A204.1 (cell line): ENCODE measurements around the gene PLAGL2.
"Not testable (repeated sequence)": the region's sequence is repeated elsewhere in the genome, so short reads cannot be mapped to it uniquely, and the experiment has no call there.

Experiments used
- FAIRE-seq: peaks from 2 replicates; lab custom pipeline; 2012; peaks lifted over from hg19 to GRCh38; lab: Jason Lieb, UNC

PLAGL2 gene

DNA sequence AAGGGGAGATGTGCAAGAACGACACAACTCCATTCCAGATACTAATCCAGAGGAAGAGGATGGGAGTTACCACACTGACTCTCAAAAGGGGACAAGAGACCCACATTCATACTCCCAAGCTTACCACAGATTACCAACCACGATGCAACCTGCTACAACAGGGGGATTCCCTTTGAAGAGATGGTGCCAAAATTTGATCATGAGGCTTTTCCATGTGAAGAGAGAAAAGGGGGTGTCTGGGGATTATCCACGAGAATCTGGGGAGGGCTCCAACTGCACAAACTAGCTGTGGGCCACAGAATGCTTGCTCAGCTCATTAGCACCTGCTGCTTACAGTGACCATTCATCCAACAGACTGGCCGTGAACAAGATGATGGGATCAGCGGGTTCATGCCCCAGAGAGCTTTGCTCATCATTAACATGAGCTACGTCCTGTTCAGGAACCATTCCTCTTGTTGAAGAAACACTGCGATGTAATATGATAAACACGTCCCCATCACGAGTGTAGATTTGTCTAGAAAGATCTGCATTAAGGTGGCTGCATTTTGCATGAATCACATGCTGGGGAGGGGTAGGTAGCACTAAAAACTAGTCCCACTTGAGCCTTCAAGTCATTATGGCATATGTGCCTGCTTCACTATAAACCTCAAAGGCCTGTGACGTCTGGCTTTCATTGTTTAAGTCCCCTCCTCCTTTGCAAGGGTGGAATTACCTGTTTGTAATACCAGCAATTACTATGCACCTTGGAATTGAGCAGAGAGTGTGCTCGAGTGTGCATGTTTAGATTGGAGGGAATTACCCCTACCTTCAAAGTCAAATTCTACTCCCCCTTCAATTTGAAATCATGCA lies 4.0 kb downstream of the PLAGL2 start:
- FAIRE-seq = no peak

DNA sequence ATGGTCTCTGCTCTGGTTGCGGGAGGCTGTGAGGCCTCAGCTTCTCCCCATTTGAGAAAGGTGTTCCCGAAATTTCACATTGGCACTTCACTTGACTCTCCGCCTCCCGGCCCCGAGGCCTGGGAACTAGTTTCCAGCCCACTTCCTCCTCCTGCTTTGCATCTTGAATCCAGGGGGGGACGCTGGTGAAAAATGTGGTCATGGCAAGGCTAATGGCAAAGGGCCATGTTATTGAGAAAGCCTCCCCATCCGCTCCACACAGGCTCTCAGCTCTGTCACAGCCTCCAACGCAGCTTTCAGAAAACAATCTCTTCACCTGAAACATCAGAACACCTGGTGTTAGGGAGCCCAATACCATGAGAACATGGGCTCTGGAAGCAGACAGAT lies 5.6 kb downstream of the PLAGL2 start:
- no peak for FAIRE-seq

DNA sequence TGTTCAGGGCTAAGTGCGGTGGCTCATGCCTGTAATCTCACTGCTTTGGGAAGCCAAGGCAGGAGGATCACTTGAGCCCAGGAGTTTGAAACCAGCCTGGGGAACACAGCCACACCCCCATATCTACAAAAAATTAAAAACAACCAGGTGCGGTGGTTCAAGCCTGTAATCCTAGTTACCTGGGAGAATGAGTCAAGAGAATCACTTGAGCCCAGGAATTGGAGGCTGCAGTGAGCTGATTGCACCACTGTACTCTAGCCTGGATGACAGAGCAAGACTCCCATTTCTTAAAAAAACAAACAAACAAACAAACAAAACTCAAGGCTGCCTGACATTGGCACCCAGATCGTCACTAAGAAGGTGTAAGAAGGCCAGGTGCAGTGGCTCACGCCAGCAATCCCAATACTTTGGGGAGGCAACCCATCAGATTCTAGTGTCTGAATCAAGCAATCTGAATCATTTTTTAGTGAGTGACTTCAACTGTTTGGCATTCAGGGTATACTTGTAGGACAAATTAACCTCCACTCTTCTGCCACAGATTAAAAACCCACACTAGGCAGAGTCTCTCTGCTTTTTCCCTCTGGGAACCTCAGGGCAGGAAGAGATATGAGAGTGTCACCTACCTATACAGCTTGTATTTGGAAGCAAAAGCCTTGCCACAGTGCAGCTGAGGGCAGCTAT lies 6.1 kb downstream of the PLAGL2 start:
- FAIRE-seq = no peak

DNA sequence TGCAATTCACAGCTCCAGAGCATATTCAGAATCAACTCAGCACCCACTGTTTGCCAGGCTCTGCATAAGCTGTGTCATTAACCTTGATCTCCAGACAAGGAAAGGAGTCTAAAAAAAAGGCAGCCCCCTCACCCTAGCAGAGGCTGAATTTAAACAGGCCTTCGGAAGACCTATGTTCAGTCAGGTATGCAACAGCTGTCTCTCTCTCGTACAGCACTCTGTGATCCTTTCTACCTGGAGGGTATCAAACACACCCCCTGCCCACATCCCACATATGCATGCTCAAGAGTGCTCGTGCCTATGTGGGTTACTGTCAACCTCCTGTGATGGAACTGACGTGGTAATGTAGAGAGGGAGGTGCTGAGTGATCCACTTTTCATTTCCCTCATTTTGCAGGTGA lies 8.5 kb downstream of the PLAGL2 start:
- FAIRE-seq = no peak

DNA sequence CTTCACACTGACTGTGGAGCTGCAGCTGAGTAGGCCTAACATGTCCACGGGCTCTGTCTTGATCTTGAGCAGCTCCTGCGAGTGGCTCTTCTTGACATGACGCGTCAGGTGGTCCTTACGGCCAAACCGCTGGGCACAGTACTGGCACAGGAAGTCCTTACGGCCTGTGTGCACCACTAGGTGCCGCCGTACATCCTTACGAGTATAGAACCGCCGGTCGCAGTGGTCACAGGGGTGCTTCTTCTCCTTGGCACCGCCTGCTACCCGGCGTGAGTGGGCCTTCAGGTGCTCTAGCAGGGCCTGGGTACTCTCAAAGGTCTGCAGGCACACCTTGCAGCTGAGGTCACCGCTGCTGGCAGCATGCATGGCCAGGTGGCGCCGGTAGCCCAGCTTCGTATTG lies 10.4 kb downstream of the PLAGL2 start:
- not testable (repeated sequence) for FAIRE-seq

DNA sequence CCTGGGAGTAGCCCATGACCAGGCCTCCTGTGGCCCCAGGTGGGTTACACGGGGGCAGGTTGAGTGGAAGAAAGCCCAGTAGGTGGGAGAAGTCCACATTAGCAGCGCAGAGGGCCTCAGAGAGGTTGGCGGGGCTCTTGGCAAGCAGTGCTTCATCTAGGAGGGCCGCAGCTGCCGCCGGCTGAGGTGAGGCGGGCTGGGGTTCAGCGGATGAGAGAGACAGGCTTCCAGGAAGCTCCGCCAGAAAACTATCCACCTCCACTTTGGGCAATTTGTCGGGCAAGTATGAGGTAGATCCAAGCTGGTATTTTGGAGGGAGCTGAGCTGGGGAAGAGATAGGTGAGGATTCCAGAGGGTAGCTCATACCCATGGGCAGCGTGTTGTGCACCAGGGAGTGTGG lies 10.9 kb downstream of the PLAGL2 start:
- not testable (repeated sequence) for FAIRE-seq

DNA sequence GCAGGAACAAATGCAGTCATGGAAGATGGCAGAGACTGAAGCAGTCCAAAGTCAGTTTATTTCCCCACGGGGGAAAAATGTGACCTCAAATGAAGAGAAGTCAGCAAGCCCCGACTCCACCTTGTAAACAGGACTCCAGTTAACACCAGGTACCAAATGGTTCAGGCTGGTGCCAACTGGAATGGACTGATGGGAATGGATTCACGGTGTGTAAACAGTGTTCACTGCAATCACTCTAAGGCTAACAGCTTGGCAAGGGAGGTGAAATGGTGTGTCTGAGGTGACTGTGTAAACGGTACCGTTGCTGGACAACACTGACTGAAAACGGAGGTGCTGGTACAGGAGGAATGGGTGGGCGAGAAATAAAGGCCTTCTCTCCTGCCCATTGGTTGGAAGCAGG lies 12.0 kb downstream of the PLAGL2 start:
- no peak for FAIRE-seq

DNA sequence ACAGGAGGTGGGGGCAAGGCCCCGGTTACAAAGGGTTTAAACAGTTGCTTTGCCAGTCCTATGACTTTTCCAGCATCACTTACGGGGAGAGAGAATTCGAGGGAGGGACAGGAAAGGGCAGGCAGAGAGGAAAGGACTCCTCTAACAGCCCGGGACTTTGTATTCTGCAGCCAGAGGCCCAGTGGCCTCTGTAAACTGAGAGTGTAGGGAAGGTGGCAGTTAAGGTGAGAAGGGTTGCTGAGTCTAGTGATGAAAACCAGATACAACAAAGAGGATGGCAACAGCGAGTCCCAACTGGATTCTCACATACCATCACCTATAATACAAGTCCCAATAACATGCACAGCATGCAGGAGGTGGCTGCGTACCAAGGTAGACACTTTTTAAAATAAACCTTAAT lies 13.5 kb downstream of the PLAGL2 start:
- no peak for FAIRE-seq

DNA sequence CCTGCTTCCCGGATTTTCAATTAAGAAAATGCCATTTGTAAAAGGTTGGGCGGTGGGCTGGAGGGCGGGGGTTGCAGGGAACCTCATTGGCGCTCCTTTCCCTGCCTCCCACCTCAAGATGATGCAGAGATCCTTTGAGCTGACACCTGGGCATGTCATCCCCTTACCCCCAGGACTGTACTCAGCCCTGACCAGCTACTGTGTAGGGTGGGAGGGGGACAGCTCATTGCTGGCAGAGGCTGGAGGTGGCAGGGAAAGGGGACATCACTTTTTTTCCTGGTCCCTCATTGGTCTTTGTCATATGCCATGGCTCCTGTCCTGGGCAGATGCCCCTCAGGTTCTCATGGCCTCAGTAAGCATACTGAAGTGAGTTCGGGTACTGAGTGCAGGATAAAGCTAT lies 14.2 kb downstream of the PLAGL2 start:
- not testable (repeated sequence) for FAIRE-seq

DNA sequence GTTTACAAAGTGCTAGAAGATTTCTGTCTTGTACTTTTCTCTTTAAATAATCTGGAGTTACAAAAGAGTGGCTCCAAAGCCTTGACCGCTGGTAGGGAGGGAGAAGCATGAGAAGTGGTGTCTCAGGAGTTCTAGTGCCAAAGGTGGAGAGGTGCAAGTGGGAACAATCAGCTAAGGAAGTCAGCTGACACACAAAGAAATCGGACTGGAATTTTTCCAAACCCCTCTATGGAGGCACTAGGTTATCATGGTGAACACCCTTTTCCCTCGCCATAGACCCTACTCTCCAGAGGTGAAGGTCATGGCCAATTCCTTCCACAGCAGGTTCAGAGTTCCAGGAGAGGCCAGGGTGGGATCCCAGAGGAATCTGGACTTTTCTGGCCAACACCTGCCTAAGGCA lies 14.8 kb downstream of the PLAGL2 start:
- no peak for FAIRE-seq

DNA sequence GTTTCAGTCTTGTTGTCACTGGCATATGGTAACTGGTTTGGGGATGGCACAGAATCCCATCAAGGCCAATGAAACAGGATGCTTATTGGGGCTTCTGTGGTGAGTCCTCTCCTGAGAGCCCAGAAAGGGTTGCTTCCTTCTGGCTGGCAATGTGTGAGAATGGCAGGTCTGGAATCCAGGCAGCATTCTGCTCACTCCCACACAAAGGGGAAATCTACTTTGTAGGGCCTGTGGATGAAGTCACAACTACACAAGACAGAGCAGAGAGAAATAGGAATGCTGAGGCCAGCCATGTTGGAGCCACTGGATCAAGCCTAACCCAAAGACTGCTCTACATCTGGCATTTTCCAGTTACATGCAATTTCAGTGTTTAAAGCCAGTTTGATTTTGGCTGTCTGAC lies 15.7 kb downstream of the PLAGL2 start:
- no peak for FAIRE-seq

DNA sequence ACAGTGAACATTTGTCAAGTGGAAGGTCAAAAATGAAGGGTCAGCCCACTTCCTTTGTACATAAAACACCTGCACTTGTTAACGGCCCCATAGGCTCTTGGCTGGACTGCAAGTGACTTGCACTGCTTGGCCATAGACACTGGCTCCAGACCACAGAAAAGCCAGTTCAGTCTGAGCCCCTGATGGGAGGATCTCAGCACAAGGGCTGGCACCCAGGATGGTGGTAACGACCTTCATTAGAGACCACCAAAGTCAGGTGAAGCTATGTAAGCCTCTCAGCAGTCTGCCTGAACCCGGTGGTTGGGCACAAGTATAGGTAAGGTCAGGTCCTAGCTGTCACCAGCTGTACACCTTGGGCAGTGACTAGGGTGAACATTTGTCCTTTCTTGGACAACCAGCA lies 16.1 kb downstream of the PLAGL2 start:
- no peak for FAIRE-seq

DNA sequence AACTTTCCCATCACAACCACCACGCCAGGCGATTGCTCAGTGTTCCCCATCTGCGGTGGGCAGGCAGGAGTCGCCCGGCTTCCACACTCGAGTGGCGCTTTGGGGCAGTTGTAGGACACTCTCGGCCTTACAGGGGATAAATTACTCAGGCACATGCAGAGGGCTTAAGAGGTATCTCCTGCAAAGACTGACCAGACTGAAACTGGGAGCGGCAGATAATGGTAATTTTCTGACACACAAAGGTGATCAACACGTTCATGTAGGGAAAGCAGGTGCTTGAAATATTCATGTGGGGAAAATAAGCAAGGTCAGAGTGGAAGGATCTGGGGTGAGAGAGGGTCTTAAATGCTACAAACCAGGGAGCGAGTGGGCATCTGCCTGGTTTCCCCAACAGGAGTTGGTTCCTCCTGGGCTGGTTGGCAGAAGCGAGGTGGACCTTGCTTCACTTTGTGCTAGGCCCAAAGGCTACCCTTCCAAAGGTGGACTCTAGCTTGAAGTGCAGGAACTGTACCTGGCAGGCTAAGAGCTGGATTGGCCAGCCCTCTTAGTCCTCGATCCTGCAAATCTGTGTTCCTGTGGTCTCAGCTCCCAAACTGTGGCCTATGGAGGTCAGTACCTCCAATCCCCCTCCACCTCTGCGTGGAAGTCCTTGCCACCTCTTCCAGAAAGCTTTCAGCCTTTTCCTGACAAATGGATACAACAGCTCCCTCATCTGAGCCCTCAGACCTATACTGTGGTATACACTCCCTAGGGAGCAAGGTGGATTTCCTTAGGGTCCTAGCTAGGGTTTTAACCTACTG lies 16.7 kb downstream of the PLAGL2 start:
- no peak for FAIRE-seq

DNA sequence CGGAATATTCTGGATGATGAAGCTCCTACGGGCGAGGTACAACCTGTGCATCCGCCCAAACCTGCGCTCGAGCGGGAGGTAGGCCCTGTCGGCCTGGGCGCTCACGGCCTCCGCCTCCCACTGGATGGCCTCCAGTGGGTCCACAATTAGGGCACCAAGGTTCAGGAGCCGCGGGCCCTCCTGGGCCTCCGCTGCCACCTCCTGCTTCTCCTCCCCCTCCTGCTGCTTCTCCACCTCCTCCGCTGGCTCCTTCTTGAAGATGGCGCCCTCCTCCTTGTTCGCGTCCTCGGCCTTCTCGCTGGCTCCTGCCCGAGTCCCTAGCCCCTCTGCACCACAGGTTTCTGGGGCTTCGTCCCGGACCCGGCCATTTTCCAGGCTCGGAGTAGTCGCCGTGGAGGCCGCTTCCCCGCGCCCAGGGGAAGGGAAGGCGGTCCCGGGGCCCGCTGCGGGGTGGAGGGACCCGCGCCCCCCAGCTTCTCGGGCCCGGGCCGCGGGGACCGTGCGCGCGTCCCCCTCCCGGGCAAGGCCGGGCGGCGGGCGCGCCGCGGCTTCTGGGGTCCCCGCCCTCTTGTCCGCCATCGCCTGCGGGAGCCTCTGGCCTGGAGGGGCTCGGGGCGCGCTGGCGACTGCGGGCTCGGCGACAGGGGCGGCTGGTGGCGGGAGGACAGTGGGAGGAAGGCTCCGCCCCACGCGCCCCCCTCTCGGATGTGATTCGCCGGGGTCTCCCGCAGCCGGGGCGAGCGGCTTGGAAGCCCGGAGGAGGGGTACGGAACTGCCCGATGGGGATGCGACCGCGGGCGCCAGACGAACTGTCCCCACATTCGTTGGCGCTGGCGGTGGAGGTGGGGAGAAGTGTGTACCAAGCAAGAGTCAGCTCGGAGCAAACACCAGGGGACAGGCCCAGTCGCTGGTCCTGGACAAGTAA lies 17.6 kb downstream of the PLAGL2 start:
- FAIRE-seq = no peak

DNA sequence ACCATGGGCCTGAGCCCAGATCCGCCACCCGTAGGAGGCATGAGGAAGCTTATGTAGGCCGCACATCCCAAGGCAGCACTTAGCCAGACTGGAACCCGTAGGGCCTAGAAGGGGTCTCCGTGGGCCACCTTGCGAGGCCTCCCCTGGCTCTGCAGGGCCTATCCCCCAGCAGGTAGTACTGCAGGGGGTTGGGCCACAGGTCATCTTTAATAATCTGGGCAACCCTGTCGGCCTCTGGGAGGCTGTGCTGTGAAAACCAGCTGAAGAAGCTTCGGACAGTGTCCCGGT lies 18.5 kb downstream of the PLAGL2 start:
- no peak for FAIRE-seq

DNA sequence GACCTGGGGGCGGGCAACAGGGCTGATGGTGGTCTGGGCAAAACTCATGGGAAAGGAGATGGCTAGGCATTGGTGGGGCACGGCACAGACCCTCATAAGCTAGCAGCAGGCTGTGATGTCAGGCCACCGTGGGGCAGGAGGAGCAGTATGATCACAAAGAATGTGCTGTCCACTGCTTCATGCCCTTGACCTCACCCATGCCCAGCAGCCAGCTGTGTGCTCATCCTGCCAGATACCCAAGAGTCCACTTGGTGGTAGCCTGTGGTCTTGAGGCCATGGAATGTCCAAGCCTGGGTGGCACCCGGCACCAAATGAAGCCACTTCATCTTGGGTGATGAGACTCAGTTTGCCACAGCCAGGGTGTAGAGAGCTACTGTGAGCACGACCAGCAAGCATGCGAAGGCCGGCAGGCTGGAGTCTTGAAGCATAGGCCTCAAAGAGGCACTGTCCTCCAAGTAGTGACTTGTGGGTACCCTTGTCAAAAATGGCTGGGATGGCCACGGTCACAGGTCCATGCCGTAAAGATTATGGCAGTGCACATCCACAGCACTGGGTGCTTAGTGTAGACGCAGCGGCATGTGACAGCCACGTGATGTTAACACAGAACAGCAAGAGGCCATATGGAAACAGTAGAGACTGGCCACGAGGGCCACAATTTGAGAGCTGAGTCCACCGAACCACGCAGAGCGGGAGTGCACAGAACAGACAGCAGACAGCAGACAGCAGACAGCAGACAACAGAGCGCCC lies 19.0 kb downstream of the PLAGL2 start:
- FAIRE-seq = no peak

DNA sequence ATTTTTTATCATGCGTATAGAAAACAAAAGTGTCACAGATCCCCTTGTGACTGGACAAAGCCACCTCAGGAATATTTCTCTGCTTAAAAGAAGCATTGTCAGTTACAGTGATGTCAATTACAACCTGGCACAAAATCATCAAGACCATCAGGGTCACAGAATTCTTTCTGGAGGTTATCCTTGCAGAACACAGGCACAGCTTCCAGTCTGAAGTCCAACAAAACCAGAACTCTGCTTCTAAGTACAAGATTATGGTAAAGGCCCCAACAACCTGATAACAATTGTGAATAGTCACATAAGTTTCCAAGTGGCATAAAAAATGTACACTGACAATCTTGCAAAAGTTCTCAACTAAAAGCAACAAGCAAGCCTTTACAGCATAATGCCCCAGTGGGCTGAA lies 21.0 kb downstream of the PLAGL2 start:
- no peak for FAIRE-seq

DNA sequence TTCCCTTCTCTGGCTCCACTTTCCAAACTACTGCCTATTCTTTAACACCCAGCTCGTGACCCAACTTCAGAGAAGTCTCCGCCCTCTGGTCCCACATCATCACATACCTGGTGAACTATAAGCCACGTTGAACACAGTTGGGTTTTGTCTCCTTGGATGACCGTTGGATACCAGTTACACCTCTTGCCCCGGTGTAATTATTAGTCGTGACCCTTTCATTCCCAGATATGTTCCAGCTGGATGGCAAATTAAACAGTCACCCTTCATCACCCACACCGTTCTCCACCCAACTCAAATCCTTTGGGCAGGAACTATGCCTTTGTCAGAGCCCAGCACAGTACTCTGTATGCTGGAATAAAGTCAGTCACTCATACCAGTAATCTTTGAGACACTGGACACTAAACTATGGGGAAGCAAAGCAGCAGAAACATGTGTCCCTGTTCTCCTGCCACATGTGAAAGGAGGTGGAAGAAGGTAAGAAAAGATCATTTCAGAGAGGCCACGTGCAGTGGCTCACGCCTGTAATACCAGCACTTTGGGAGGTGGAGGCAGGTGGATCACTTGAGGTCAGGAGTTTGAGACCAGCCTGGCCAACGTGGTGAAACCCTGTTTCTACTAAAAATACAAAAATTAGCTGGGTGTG lies 22.5 kb downstream of the PLAGL2 start:
- FAIRE-seq = no peak

DNA sequence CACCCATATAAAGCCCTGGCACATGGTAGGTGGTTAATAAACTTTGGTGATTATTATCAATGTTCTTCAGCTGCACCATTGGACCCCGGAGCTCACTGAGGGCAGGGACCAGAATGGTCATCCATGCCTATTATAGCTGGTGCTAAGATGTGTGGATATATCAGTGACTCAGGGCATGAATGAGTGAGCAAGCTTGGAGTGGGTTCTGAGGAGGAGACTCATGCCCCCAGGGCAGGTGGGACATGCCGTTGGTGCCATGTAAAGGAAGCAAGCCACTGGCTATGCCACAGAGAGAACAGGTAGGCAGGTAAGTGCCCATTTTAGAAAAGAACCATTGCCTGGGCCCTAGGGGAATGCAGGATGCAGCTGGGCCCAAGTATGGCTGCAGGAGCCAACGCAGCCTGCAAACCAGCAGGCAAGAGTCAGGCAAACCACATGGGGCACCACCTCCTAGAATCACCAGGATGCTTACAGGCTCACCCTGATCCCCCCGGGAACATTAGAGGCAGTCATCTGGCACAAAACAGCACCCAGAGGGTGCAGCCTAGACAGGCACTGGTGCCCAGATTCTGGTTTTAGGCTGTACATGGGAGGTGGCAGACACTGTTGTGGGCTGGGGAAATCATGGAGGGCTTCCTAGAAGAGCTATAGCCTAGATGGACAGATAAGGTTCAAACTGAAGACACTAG lies 23.5 kb downstream of the PLAGL2 start:
- FAIRE-seq = no peak

DNA sequence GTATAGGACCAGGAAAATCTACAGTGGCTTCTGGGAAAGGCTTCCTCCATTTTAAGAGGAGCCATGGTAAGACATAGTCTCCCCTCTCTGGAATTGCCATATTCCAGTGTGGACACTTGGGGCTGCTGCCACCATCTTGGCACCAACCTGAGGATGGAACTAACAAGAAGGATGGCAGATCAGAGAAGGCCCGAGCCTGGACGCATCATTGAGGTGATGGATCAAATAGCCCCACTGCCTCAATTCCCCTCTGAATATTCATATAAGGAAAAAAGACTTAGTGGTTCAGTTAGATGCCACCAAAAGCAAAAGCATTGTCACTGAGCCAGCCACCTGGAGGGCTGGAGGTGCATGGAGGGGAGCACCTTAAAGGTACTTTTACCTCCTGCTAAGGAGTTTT lies 25.9 kb downstream of the PLAGL2 start:
- no peak for FAIRE-seq
